Measurements from ENCODE around the gene DCDC2C.
"Not testable (repeated sequence)": the region's sequence is repeated elsewhere in the genome, so short reads cannot be mapped to it uniquely, and the experiment has no call there.

DCDC2C gene, protein sequence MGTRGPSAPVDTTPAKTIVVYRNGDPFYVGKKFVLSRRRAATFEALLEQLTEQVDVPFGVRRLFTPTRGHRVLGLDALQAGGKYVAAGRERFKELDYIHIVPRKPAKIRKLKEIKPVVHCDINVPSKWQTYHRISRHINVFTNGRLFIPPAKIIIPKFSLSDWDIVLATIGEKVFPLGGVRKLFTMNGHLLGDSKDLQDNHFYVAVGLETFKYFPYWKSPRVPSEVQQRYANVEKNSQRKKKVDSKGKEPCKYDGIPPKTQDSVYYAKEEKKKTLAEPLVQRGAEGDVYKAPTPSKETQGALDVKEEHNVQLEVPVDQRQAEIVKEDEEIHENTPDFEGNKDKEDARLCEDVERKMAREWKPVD

DNA sequence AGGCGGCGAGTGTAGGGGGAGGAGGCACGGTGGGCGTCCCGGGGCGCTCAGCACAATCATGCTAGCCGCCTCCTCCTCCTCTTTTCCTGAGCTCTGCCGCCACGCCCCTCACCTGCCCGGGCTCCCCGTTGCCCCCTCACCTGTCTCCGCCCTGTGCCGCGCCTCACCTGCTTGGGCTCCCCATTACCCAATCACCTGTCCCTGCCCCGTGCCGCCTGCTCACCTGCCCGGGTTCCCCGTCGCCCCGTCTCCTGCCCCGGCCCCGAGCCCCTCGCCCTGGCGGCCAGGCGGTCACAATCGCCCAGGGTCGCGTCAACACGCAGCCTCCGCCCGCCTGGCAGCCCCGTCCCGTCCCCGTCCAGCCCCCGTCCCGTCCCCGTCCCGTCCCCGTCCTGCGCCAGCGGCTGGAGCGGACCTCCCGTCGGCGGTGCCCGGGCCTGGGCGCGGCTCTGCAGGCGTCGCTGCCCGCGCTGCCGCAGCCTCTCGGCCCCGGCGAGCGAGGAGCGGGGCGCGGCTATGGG, at the start of gene DCDC2C:
Gene DCDC2C (plus strand): TSS at position 340 of the 521 bp plus-strand sequence. CDS start 177 bp downstream, at position 517.
- DNase-seq: no peak

DNA sequence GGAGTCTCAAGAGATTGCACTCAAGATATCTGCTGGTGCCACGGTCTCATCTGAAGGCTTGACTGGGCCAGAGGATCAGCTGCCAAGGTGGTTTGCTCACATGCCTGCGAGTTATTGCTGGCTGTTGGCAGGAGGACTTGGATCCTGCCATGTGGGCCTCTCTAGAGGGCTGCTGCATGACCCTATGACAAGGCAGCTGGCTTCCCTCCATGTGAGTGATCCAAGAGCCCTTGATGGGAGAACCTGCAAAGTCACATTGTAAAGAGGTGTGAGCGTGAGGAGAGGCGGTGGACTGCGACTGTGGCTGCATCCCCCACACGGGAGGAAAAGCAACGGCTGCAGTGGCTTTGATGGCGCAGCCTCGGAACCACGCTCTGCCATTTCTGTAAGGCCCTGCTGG, 49.4 kb upstream of the DCDC2C start:
- no peak for DNase-seq

DNA sequence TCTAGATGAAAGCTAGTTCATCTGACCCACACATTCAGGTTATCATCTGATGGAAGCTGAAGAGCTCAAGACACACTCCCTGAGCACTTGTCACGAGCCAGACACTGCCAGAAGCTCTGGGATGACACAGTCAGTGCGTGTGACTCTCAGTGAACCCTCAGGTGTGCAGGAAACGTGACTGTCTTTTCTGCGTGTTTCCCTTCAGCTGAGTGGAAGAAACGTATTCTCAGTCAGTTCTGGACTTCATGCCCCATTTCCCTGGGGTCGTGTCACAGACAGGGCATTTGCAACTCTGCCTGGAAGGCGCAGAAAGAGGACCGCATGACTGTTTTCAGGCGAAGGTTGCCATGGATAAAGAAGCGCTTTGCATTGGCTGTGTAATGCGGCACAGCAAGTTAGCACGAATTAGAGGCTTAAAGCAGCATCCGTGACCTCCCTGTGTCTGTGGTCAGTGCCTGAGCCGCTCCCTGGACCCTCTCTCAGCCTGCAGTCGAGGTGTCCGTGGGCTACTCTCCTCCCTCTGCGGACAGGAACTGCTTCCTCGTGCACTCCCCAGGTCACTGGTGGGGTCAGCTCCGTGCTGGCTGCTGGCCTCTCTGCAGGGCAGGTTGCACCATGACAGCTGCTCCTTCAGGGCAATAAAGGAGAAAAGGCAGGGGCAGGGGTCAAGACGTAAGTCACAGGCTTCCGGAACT, 48.7 kb upstream of the DCDC2C start:
- no peak for DNase-seq

DNA sequence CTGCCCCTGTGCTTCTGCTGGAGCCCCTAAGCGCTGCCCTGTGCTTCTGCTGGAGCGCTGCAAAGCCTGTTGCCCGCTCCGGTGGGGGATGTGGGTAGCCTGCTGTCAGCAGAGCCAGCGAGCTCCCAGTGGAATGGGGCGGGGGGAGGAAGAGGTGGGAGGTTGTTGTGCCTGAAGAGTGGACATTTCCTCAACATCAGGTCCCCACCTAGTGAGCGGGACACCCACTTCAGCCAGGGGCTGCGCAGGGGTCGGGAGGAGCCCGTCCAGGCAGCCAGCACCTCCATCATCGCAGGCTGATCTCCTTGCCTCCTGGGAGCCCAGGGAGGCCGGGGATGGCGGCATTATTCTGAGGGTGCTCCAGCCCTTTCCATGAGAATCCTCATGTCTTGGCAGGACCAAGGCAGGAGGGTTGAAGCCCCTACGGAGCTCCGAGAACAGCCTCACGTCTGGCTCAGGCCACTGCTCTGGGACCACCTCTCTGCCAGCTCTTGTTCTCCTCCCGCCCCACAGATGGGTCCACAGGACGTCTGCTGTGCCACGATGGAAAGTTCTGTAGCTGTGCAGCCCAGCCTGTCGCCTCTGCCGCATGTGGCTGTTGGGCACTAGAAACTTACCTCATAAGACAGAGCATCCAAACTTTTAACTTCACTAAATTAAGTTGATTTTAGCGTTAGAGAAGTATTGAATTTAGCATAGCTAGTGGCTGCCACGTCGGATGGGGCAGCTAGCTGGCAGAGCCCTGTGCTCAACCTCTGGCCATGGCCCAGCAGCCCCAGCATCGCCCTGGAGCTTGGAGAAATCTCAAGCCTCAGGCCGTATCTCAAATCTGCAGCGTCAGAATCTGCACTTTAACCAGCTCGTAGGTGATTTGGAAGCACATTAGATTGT, 47.3 kb upstream of the DCDC2C start:
- DNase-seq: no peak

DNA sequence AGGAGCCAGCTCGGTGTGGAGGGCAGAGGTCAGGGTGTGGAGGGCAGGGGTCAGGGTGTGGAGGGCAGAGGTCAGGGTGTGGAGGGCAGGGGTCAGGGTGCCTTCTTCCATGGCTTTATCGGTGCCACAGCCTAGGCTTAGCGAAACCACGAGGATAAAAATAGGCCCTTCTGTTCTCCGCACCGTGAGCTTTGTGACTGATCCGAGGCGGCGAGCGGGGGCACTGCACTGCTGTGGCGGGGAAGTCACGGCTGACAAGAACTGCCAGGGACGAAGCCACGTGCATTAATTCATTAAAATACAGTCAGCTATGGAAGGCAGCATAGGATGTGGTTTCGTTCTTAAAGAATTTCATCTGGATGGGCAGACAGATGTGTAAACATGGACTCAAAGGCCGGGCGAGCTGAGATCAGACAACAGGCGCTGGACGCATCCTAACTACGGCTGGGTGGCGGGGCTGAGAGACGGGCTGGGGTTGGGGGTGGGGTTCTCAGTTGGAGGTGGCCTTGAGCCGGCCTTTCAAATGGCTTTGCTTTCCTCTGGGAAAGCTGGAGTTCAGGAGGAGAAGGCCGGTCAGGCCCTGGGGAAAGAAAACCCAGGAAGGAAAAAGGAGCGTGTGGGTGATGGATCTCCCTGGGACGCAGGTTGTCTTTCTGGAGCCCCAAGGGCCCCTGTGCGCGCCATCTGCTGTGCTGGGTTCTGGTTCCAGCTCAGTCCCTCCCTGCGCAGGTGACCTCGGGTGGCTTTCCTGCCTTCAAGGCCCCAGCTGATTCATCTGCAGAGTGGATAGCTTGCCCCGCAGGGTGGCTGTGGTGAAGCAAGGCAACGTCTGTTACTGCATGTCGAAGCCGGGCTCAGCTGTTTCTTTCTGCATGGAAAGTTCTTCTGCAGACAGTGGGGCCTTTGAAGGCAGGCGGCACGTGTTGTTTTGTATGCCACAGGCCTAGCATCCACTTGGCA, 46.3 kb upstream of the DCDC2C start:
- DNase-seq: no peak

DNA sequence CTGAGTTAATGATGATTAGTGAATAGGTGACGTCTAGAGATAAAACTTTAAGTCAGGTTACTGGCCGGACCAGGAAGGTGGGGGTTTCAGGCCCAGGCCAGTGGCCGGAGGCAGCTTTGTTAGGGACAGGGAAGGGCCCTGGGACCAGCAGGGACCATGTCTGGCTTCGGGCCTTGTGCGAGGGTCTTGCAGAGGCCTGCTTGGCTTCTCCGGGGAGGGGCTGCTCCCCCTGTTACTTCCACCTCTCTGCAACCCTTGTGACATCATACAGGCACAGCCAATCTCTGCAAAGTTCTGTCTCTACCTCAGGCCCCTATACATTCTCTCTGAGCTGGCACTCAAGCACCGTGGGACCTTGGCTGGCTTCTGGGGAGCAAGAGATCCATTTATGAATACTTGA, 45.5 kb upstream of the DCDC2C start, which contains the start of gene ALLC:
Gene ALLC (plus strand): TSS at position 320 of the 400 bp plus-strand sequence. CDS start 12,958 bp downstream, outside the sequence.
- DNase-seq: no peak

DNA sequence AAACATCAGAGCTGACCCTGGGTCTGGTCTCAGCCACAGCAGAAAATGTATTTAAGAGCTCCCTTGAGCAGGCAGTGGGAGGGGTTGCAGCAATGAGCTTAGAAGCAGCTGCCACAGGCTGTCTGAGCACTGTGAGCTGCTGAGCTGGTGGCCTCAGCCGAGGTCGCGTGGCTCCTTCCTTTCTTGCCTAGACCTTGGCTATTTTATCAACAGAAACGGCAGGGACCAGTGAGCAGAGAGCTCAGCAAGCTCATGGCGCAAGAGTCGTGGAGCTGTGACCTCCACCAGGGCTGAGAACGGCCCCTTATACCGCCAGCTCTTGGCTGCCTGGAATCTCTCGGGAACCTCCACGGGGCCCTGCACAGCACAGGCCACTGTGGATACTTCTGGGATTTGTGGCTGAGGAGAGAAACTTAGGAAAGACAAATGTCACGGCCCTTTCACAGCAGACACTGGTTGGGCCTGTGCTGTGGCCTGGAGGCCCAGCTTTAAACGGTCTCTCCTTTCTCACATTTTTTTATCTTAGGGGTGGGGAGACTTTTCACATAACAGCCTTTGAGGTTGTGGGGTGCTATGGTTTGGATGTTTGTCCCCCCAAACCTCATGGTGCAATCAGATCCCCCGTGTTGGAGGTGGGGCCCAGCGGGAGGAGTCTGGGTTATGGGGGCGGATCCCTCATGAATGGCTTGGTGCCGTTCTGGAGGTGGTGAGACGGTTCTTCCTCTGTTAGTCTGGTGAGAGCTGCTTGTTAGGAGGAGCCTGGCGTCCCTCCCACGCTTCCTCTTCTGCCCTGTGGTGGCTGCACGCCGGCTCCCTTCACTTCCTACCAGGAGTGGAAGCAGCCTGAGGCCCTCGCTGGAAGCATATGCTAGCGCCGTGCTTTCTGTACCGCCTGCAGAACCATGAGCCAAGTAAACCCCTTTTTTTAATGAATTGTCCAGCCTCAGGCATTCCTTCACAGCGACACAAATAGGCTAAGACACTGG, 43.6 kb upstream of the DCDC2C start:
- DNase-seq: no peak

DNA sequence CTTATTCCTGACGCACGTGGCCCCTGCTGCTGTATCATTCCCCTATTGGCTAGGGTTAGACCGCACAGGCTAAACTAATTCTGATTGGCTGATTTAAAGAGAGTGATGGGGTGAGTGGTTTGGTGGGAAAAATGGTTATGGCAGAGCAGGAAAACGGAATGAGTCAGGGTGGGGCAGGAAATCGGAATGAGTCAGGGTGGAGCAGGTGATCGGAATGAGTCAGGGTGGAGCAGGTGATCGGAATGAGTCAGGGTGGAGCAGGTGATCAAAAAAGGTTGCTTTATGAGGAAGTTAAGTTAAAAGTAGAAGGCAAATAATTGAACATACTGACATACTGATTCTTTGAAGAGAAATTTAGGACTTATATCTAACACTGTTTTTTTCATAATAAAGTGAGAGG, 42.7 kb upstream of the DCDC2C start:
- DNase-seq: not testable (repeated sequence)

DNA sequence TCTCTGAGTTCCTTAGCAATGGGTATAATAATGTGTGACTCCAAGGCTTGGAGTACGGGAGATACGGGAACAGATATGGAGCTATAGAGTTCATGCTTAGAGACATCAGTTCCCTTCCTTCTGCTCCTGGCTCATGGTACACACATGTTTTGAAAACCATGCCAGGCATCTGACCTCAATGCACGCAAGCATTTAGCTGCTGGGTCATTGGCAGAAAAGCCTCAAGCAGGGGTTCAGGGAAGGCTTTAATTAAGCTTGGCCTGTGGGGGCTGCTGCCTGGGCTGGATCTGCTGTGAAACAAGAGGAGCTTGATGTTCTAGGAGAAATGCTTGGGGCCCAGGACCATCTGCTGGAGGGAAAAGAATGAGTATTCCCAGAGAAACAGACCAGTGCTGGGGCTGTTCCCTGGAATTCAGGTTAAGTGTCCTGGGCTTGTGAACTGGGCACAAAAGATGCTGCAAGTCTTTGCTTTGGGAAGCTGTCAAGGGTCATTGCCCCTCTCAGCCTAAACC, 42.2 kb upstream of the DCDC2C start:
- no peak for DNase-seq

DNA sequence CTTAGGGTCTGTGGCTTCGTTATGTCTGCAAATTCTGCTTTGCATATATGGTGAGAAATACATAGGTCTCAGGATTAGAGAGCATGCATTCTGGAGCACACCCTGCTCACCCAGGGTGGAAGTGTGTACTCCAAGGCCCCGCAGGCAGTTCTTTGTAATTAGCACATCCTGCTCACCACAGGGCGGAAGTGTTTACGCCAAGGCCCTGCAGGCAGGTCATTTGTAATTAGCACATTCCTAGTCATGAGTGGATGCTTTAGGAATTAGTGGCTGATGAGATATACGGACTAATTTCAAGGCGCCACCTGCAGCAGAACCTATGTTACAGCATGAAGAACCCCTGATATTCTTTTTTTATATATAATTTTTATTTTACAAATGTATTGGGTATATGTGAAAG, 41.1 kb upstream of the DCDC2C start:
- DNase-seq: peak in 1 of 2 donors; percentile 2

DNA sequence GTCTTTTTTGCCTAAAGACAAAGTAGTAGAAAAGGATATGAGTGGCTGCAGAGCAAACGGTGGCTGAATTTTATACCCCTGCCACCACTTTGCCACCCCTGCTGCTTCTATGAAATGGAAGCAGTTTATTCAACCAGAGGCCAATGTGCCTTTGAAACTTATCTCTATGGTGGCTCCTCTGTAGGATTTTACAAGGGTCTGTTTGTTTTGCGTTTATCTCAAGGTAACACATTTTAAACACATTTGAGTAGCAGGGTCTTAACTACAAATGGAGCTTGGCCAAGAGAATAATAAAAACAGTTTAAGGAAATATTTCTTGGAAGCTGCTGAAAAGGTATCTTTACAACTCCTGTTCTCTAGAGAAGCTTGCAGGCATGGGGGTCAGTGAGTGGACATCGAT, 39.3 kb upstream of the DCDC2C start:
- no peak for DNase-seq

DNA sequence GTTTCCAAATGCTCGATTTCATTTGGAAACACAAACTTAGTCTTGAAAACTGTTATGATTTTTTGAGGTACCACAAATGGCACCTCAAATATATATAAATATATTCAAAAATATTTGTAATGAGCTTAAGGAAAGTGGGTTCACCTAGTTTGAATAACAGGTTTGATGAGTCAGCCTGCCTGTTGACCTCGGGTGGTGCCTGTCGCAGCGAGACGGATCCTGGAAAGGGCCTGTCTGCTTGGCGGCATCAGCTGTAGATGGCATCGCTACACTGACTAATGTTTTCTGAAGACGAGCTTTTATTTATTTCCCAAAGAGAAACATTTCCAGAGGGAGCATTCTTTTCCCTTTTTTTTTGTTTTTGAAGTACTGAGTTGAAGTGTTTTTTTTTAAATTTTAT, 38.5 kb upstream of the DCDC2C start:
- no peak for DNase-seq

DNA sequence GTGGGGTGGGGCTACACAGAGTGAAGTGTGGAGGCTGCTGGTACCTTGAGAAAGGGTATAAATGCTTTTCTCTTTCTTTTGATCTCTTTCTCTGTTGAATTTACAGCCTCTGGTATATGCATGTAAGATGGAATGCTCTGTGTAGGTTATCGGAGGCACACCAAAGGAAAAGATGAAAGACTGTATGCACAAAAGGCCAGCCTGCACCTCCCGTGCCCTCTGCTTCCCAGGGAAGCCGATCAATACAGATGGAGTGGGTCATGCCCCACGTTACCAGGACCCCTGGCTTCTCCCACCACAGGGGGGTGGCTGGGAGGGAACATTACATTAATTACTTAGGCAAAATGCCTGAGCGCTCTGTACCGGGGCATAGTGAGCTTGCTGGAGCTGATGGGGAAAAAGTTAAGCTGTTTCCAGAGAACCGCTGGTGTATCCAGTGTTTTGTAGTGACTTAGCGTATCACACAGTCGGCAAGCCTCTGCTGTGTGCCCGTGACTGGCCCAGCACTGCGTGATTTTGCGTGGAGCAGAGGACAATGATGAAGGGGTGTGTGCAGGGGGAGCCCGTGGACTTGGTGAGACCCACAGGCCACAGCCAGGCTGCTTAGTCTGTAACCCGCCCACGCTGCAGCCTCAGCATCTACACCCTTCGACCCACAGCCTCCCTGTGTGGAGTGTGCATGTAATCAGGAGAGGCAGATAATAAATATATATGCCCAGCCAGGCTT, 37.3 kb upstream of the DCDC2C start:
- DNase-seq: no peak

DNA sequence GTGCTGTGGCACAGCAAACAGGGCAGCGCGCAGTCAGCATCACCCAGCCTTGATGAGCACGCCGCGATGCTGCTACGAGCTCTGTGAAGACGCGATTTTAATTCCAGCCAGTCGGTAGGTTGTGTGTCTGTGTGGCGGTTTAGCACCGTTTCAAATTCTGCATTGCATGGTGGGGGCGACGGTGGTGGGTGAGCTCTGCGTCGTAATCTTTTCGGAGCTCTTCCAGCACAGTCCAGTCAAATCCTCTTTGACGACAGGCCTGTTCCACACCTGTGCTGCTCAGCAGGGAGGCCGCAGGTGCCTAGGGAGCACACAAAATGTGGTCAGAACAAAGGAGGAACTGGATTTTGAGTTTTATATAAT, 36.8 kb upstream of the DCDC2C start:
- DNase-seq: no peak

DNA sequence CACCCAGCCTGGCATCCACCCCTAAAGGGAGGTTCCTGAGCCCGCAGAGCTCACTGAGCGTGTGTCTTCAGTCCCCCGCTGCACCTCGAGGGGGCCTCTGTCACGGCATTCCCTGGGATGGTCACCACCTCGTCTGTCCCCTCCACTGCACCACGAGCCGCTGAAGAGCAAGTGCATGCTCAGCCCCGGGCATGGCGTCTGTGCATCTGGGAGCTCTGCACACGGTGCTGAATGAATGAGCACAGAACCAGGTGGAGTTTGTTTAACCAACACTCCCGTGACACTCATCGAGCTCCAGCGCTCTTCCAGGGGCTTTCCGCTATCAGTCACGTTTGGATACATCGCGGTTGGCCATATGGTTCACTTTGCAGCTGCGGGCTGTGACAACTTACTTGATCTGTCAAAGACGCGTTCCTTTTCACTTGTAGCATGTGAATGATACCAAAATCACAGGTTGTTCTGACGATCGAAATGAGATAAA, 36.2 kb upstream of the DCDC2C start:
- no peak for DNase-seq

DNA sequence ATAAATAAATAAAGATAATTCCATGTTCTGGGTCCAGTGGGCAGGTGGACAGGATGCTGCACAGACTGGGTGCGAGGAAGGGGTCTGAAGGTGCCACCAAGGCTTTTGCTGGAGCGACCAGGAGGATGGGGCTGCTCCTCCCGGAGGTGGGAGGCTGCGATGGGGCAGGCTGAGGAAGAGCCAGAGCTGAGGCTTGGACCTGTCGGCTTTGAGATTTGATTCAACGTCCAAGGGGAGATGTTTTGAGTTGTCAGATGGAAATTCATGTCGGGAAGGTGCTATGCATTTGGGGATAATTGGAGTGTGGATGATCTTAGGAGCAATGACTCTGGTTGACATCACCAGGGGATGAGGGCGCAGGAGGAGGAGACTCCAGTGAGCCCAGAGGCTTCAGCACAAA, 33.7 kb upstream of the DCDC2C start:
- DNase-seq: no peak

DNA sequence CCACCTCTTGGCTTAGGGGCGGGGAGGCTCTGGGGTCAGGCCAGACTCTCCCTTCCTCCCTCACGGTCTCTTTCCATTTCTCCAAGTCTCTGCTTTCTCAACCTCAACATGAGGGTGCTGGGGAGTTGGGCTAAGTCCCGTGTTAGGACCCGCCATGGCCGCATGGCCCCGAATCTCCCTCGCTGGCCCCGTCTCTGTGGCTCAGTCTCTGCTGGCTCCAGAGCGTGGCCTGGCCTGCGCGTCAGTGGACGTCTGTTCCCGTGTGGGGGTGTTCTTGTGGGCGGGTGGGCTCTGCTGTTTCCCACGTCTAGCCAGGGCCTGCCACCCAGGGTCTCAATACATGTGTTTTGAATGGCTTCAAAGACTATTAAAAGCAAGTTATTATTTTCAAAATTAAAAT, 33.0 kb upstream of the DCDC2C start:
- no peak for DNase-seq

DNA sequence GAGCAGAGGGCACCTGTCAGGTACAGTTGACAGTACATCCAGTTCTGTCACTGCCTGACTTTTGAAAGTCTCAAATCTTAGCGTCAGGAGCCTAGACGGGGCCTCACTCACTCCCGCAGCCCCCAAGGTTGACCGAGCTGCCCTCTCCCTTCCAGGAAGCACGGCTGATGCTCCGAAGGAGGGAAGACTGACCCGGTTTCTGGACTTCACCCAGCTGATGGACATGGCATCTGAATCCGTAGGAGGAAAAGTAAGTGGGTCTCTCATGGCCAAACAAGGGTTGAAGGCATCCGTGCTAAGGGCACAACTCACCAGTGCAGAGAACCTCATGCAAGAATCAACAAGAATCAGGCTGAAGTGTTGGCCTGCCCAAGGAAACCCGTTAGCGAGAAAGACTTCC, 32.4 kb upstream of the DCDC2C start:
- no peak for DNase-seq

DNA sequence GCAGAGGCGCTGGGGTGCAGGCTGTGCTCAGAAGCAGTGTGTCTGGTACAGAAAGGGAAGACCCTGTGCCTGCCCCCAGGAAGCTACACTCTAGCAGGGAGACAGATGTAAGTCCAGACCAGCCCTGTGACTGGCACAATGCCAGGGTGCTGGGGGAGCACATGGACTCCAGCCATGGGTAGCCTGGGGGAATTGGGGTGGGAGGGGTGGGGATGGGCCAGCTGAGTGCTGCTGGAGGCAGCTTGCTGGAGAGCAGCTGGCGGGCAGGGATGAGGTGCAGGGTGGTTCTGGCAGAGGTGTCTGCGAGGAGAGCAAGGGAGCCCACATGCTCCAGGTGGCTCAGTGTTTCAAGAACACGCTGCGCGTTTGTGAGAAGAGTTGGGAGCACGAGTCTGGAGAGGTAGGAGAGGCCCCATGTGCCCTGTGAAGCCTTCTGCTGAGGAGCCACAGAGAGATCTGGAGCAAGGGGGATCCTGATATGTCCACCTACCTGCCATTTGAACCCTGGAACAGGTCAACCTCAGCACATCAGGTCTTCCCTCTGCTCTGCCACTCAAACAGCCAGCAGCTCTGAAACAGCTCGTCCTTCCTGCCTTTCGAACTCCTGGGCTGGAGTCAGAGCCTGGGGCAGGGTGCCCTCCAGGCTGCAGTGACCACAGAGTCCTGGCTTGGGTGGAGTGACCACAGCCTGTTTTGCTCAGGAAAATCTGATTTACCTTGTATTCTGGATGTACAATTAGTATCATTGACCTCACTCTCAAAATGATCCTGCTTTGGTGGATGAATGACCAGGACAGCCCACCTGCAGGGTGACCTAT, 30.3 kb upstream of the DCDC2C start:
- no peak for DNase-seq
